AG09309 (cell line): ENCODE measurements around the gene SLC4A1.
A peak's percentile ranks its signal among the peaks of the same experiment; 100 is the strongest.

Experiments
- DNase-seq: peaks from one replicate; pipeline ENCODE4 v3.0.0-alpha.2; 2010; ENCODE audit warnings: low read depth
- H3K4me3 ChIP-seq: 2 replicates; pipeline ENCODE4 v1.5.1; 2011; ENCODE audit warnings: mild to moderate bottlenecking, low read depth, low read length, moderate library complexity; ENCODE audit not compliant: control insufficient read depth
- CTCF ChIP-seq: IDR thresholded peaks from 2 replicates; pipeline ENCODE4 v1.5.1; 2011; ENCODE audit warnings: mild to moderate bottlenecking, low read depth, low read length, inconsistent platforms; ENCODE audit not compliant: insufficient read depth, control insufficient read depth; ENCODE audit errors: missing control alignments

The SLC4A1 gene

GRCh38 chr17:44308320-44308818, 40.4 kb upstream of the SLC4A1 start, which contains the start of gene RUNDC3A:
RUNDC3A (plus strand) TSS chr17:44308601; CDS start chr17:44308833, 232 bp downstream.
- DNase-seq = no peak
- no peak for TF ChIP-seq CTCF
- peak within 1 kb of the TSS; percentile 27 for H3K4me3 ChIP-seq

- TF ChIP-seq CTCF = no peak
- H3K4me3 ChIP-seq = no peak overlapping the region; the same call in 1 of the 2 replicates
- no peak for DNase-seq
Measured at GRCh38 chr17:44307387-44308186, 39.7 kb upstream of the SLC4A1 start.

GRCh38 chr17:44304651-44305050, 36.7 kb upstream of the SLC4A1 start:
- no peak for DNase-seq
- TF ChIP-seq CTCF = no peak
- H3K4me3 ChIP-seq = no peak overlapping the region

- DNase-seq = no peak
- TF ChIP-seq CTCF = no peak
- H3K4me3 ChIP-seq = no peak overlapping the region
Measured at GRCh38 chr17:44297975-44298374, 30.0 kb upstream of the SLC4A1 start.

GRCh38 chr17:44293509-44294226, 25.7 kb upstream of the SLC4A1 start:
- DNase-seq = no peak
- no peak overlapping the region for H3K4me3 ChIP-seq
- no peak for TF ChIP-seq CTCF

- no peak overlapping the region for H3K4me3 ChIP-seq
- DNase-seq = no peak
- TF ChIP-seq CTCF = no peak
Measured at GRCh38 chr17:44287651-44288050, 19.7 kb upstream of the SLC4A1 start.
